ENCODE measurements around the gene COQ5.
A peak's percentile ranks its signal among the peaks of the same experiment; 100 is the strongest.
"Not testable (repeated sequence)": the region's sequence is repeated elsewhere in the genome, so short reads cannot be mapped to it uniquely, and the experiment has no call there.

The COQ5 gene

GRCh38 chr12:120519324-120519723 lies 9.6 kb downstream of the COQ5 start:
- H3K4me3 ChIP-seq (ENCODE audit: low read length); H3K27me3 ChIP-seq (ENCODE audit: insufficient read depth, low read length); H3K9ac ChIP-seq (ENCODE audit: low read depth, low read length); H3K27ac ChIP-seq (ENCODE audit: low read length); H3K4me1 ChIP-seq (ENCODE audit: insufficient read depth, low read length); H3K9me3 ChIP-seq (ENCODE audit: insufficient read depth, low read depth, low read length): not testable (repeated sequence)
- H3K36me3 ChIP-seq (ENCODE audit: insufficient read depth, low read depth, low read length) = peaks cover 19% of the 10 kb centered on the region

GRCh38 chr12:120515496-120515895 lies 13.5 kb downstream of the COQ5 start:
- Histone ChIP-seq H3K36me3 (ENCODE audit: insufficient read depth, low read depth, low read length) (peaks cover 35% of the 10 kb centered on the region), H3K4me3 (ENCODE audit: low read length) (no peak overlapping the region), H3K9me3 (ENCODE audit: insufficient read depth, low read depth, low read length) (no peaks in the 10 kb centered on the region), H3K27me3 (ENCODE audit: insufficient read depth, low read length) (no peaks in the 10 kb centered on the region), H3K4me1 (ENCODE audit: insufficient read depth, low read length) (no peaks in the 10 kb centered on the region), H3K9ac (ENCODE audit: low read depth, low read length) (no peak overlapping the region), H3K27ac (ENCODE audit: low read length) (no peak overlapping the region)

- peaks cover 48% of the 10 kb centered on the region for H3K36me3 ChIP-seq (ENCODE audit: insufficient read depth, low read depth, low read length)
- H3K27me3 ChIP-seq (ENCODE audit: insufficient read depth, low read length) = no peaks in the 10 kb centered on the region
- no peak overlapping the region for H3K9ac ChIP-seq (ENCODE audit: low read depth, low read length)
- H3K9me3 ChIP-seq (ENCODE audit: insufficient read depth, low read depth, low read length) = no peaks in the 10 kb centered on the region
- H3K4me1 ChIP-seq (ENCODE audit: insufficient read depth, low read length) = no peaks in the 10 kb centered on the region
- no peak overlapping the region for H3K4me3 ChIP-seq (ENCODE audit: low read length)
- H3K27ac ChIP-seq (ENCODE audit: low read length) = no peak overlapping the region
These were observed 15.0 kb downstream of the COQ5 start for GRCh38 chr12:120514002-120514401.

- no peak overlapping the region for H3K27ac ChIP-seq (ENCODE audit: low read length)
- peaks cover 5% of the 10 kb centered on the region for H3K4me1 ChIP-seq (ENCODE audit: insufficient read depth, low read length)
- H3K36me3 ChIP-seq (ENCODE audit: insufficient read depth, low read depth, low read length) = peaks cover 47% of the 10 kb centered on the region
- no peak overlapping the region for H3K4me3 ChIP-seq (ENCODE audit: low read length)
- no peaks in the 10 kb centered on the region for H3K9me3 ChIP-seq (ENCODE audit: insufficient read depth, low read depth, low read length)
- H3K9ac ChIP-seq (ENCODE audit: low read depth, low read length) = no peak overlapping the region
- no peaks in the 10 kb centered on the region for H3K27me3 ChIP-seq (ENCODE audit: insufficient read depth, low read length)
These were observed 20.4 kb downstream of the COQ5 start for GRCh38 chr12:120508537-120508936.

- Histone ChIP-seq H3K4me3 (ENCODE audit: low read length) (peak overlapping the region; percentile 28; the same call in 1 of the 2 replicates), H3K27me3 (ENCODE audit: insufficient read depth, low read length) (no peaks in the 10 kb centered on the region), H3K27ac (ENCODE audit: low read length) (no peak overlapping the region)
These were observed 24.4 kb downstream of the COQ5 start for GRCh38 chr12:120504587-120504986.

GRCh38 chr12:120500581-120500980 lies 28.4 kb downstream of the COQ5 start:
- no peak overlapping the region for H3K4me3 ChIP-seq (ENCODE audit: low read length)
- no peak overlapping the region for H3K9ac ChIP-seq (ENCODE audit: low read depth, low read length)
- no peaks in the 10 kb centered on the region for H3K9me3 ChIP-seq (ENCODE audit: insufficient read depth, low read depth, low read length)
- no peaks in the 10 kb centered on the region for H3K27me3 ChIP-seq (ENCODE audit: insufficient read depth, low read length)
- peaks cover 11% of the 10 kb centered on the region for H3K4me1 ChIP-seq (ENCODE audit: insufficient read depth, low read length)
- H3K27ac ChIP-seq (ENCODE audit: low read length) = no peak overlapping the region
- H3K36me3 ChIP-seq (ENCODE audit: insufficient read depth, low read depth, low read length) = peaks cover 46% of the 10 kb centered on the region

More at GRCh38 chr12:120504587-120504986, 24.4 kb downstream of the COQ5 start:
- peaks cover 5% of the 10 kb centered on the region for H3K4me1 ChIP-seq (ENCODE audit: insufficient read depth, low read length)
- H3K36me3 ChIP-seq (ENCODE audit: insufficient read depth, low read depth, low read length) = peaks cover 47% of the 10 kb centered on the region
- no peaks in the 10 kb centered on the region for H3K9me3 ChIP-seq (ENCODE audit: insufficient read depth, low read depth, low read length)
- no peak overlapping the region for H3K9ac ChIP-seq (ENCODE audit: low read depth, low read length)

GRCh38 chr12:120498870-120499515 lies 30.0 kb downstream of the COQ5 start:
- Histone ChIP-seq H3K36me3 (ENCODE audit: insufficient read depth, low read depth, low read length) (peaks cover 46% of the 10 kb centered on the region), H3K27ac (ENCODE audit: low read length) (no peak overlapping the region), H3K4me1 (ENCODE audit: insufficient read depth, low read length) (peaks cover 13% of the 10 kb centered on the region; the same call in 1 of the 2 replicates), H3K4me3 (ENCODE audit: low read length) (no peak overlapping the region), H3K9ac (ENCODE audit: low read depth, low read length) (no peak overlapping the region), H3K9me3 (ENCODE audit: insufficient read depth, low read depth, low read length) (no peaks in the 10 kb centered on the region), H3K27me3 (ENCODE audit: insufficient read depth, low read length) (no peaks in the 10 kb centered on the region)

GRCh38 chr12:120497524-120498150 lies 31.3 kb downstream of the COQ5 start:
- Histone ChIP-seq H3K4me3 (ENCODE audit: low read length) (peak overlapping the region; percentile 88), H3K36me3 (ENCODE audit: insufficient read depth, low read depth, low read length) (peaks cover 33% of the 10 kb centered on the region), H3K4me1 (ENCODE audit: insufficient read depth, low read length) (peaks cover 13% of the 10 kb centered on the region; the same call in 1 of the 2 replicates), H3K9me3 (ENCODE audit: insufficient read depth, low read depth, low read length) (no peaks in the 10 kb centered on the region), H3K9ac (ENCODE audit: low read depth, low read length) (peak overlapping the region; percentile 92; the same call in 1 of the 2 replicates), H3K27me3 (ENCODE audit: insufficient read depth, low read length) (no peaks in the 10 kb centered on the region), H3K27ac (ENCODE audit: low read length) (no peak overlapping the region)

- Histone ChIP-seq H3K27me3 (ENCODE audit: insufficient read depth, low read length) (no peaks in the 10 kb centered on the region), H3K27ac (ENCODE audit: low read length) (peak overlapping the region; percentile 64), H3K36me3 (ENCODE audit: insufficient read depth, low read depth, low read length) (peaks cover 32% of the 10 kb centered on the region), H3K9ac (ENCODE audit: low read depth, low read length) (peak overlapping the region; percentile 92; the same call in 1 of the 2 replicates), H3K4me1 (ENCODE audit: insufficient read depth, low read length) (peaks cover 13% of the 10 kb centered on the region; the same call in 1 of the 2 replicates), H3K9me3 (ENCODE audit: insufficient read depth, low read depth, low read length) (no peaks in the 10 kb centered on the region), H3K4me3 (ENCODE audit: low read length) (peak overlapping the region; percentile 88)
These were observed 32.3 kb downstream of the COQ5 start for GRCh38 chr12:120496413-120497340.

GRCh38 chr12:120495731-120496412 lies 33.1 kb downstream of the COQ5 start, which contains the start of gene DYNLL1:
Gene DYNLL1 (plus strand): TSS chr12:120496113. CDS start chr12:120496422, 309 bp downstream.
- Histone ChIP-seq H3K4me1 (ENCODE audit: insufficient read depth, low read length) (peaks cover 13% of the 10 kb centered on the region; the same call in 1 of the 2 replicates), H3K36me3 (ENCODE audit: insufficient read depth, low read depth, low read length) (peaks cover 36% of the 10 kb centered on the region), H3K9me3 (ENCODE audit: insufficient read depth, low read depth, low read length) (no peaks in the 10 kb centered on the region), H3K4me3 (ENCODE audit: low read length) (peak within 1 kb of the TSS; percentile 90), H3K9ac (ENCODE audit: low read depth, low read length) (peak within 1 kb of the TSS; percentile 92; the same call in 1 of the 2 replicates), H3K27me3 (ENCODE audit: insufficient read depth, low read length) (no peaks in the 10 kb centered on the region), H3K27ac (ENCODE audit: low read length) (peak within 1 kb of the TSS; percentile 64)
